Testis (tissue), 2 donors: Measurements from ENCODE around the gene CAMTA1.

Experiments
- CTCF ChIP-seq, 3 experiments: fragments of 450-650 bp in 2 of 3; fragments of 200-600 bp in 1 of 3; sonication (generic) in 1 of 3; IDR thresholded peaks; one replicate each; pipeline ENCODE4 v1.5.1; 2016 to 2019; ENCODE audit warnings: antibody characterized with exemption in 3 of 3, mild to moderate bottlenecking in 2 of 3, moderate library complexity in 1 of 3
- POLR2A ChIP-seq: fragments of 450-650 bp; IDR thresholded peaks from one replicate; pipeline ENCODE4 v1.6.1; 2017; ENCODE audit warnings: antibody characterized with exemption, mild to moderate bottlenecking, moderate library complexity

GRCh38 chr1:7640350-7640749 is 855.1 kb downstream of the CAMTA1 start:
- no peak for TF ChIP-seq CTCF (IDR thresholded peaks at IDR 0.05)
- TF ChIP-seq POLR2A: no peak
